ENCODE results near the gene PRKD2.

The PRKD2 gene

GRCh38 chr19:46635920-46636761 is 80.8 kb downstream of the PRKD2 start, which contains the start of gene GNG8:
TSS of gene GNG8 (minus strand) at chr19:46636202. CDS start at chr19:46634682, 1,520 bp downstream.
- no peak for DNase-seq (ENCODE audit: low read depth in 2 of 2)
- H3K4me3 ChIP-seq (replicated peaks in 1 of 2; ENCODE audit: low read depth in 2 of 2, low read length in 2 of 2) = no peak within 1 kb of the TSS

GRCh38 chr19:46634656-46635218 is 82.2 kb downstream of the PRKD2 start:
- H3K4me3 ChIP-seq (replicated peaks in 1 of 2; ENCODE audit: low read depth in 2 of 2, low read length in 2 of 2) = peak overlapping the region; percentile 18 to 23
- no peak for DNase-seq (ENCODE audit: low read depth in 2 of 2)
- TF ChIP-seq, protein P1, sequence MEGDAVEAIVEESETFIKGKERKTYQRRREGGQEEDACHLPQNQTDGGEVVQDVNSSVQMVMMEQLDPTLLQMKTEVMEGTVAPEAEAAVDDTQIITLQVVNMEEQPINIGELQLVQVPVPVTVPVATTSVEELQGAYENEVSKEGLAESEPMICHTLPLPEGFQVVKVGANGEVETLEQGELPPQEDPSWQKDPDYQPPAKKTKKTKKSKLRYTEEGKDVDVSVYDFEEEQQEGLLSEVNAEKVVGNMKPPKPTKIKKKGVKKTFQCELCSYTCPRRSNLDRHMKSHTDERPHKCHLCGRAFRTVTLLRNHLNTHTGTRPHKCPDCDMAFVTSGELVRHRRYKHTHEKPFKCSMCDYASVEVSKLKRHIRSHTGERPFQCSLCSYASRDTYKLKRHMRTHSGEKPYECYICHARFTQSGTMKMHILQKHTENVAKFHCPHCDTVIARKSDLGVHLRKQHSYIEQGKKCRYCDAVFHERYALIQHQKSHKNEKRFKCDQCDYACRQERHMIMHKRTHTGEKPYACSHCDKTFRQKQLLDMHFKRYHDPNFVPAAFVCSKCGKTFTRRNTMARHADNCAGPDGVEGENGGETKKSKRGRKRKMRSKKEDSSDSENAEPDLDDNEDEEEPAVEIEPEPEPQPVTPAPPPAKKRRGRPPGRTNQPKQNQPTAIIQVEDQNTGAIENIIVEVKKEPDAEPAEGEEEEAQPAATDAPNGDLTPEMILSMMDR (IDR thresholded peaks at IDR 0.05; ENCODE audit: low read depth, low read length) = no peak

More at GRCh38 chr19:46635920-46636761, 80.8 kb downstream of the PRKD2 start, which contains the start of gene GNG8:
- TF ChIP-seq, protein P1 (IDR thresholded peaks at IDR 0.05; ENCODE audit: low read depth, low read length) = no peak

- TF ChIP-seq, protein P1 (IDR thresholded peaks at IDR 0.05; ENCODE audit: low read depth, low read length) = no peak
- peak; percentile 80 to 86 for DNase-seq (ENCODE audit: low read depth in 2 of 2)
- H3K4me3 ChIP-seq (replicated peaks in 1 of 2; ENCODE audit: low read depth in 2 of 2, low read length in 2 of 2) = peak overlapping the region; percentile 23 to 36
These were observed 82.8 kb downstream of the PRKD2 start for GRCh38 chr19:46634045-46634655.

- DNase-seq (ENCODE audit: low read depth in 2 of 2) = no peak
- TF ChIP-seq, protein P1 (IDR thresholded peaks at IDR 0.05; ENCODE audit: low read depth, low read length) = no peak
- H3K4me3 ChIP-seq (replicated peaks in 1 of 2; ENCODE audit: low read depth in 2 of 2, low read length in 2 of 2) = no peak overlapping the region
These were observed 83.8 kb downstream of the PRKD2 start for GRCh38 chr19:46633130-46633529.

DNA sequence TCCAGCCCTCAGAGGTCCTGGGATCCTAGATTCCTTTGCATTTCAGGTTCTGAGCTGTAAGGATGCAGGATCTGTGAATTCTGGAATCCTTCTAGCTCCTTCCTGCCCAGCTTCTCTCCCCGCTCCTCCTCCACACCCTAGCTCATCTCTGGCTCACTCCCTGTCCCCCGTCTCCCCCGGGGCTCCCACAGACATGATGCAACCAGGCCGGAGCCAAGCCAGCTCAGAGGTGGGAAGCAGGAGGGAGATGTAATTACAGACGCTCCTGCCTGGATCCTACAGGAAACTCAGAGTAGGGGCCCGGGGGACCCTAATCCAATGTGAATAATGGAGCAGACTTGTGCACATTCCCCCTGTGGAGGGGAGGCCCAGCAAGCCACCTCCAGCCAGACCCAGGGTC is 85.4 kb downstream of the PRKD2 start:
- H3K4me3 ChIP-seq (replicated peaks in 1 of 2; ENCODE audit: low read depth in 2 of 2, low read length in 2 of 2) = no peak overlapping the region
- peak; percentile 55 to 65 for DNase-seq (ENCODE audit: low read depth in 2 of 2)
- TF ChIP-seq, protein P1 (IDR thresholded peaks at IDR 0.05; ENCODE audit: low read depth, low read length) = no peak

DNA sequence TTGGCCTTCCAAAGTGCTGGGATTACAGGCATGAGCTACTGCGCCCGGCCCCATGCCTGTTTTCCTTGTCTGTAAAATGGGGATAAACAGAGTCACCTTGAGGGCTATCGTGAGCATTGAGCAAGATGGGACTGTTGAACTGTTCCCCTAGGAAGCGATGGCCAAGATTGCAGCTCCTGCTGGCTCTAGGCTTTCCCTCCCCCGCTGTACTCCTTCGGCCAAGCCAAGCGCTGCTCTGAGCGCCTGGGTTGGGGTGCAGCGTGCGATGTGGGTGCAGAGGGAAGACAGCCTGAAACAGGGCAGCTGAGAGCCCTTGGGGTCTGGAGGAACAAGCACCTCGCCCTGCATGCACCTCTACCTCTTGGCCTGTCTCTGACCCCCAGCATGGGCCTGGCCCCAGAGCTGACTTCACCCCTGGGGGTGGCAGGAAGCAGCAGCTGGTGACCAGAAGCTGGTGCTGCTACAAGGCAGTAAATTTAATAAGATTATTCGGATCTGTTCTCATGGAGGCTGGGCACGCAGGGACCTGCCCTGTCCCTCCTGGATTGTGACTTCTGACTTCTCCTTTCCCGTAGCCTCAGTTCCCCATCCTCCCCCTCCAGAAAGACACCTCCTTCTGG is 86.2 kb downstream of the PRKD2 start:
- TF ChIP-seq, protein P1 (IDR thresholded peaks at IDR 0.05; ENCODE audit: low read depth, low read length) = no peak
- H3K4me3 ChIP-seq (replicated peaks in 1 of 2; ENCODE audit: low read depth in 2 of 2, low read length in 2 of 2) = no peak overlapping the region
- no peak for DNase-seq (ENCODE audit: low read depth in 2 of 2)

Data from cardiac fibroblast (primary cell).